HCT116 (cell line): Measurements from ENCODE around the gene PSMD10. TPM values are rescaled to one million over a fixed set of nuclear protein-coding genes. Genes with fewer than 3 reads are reported as not detected.

Source experiments
- ATAC-seq: fragments of 200-7000 bp; cut with Tn5 transposase; 2 replicates; pipeline ENCODE4 v1.9.1; 2020; ENCODE audit warnings: mild to moderate bottlenecking, moderate library complexity
- BruUV-seq: library from RNA; stranded (reverse); fragments of 400-500 nt; replicated peaks from 2 replicates; lab custom pipeline; 2021; lab: Mats Ljungman, UMichigan
- CTCF ChIA-PET: fragments of 300-600 bp; sonication (Branson Sonifier 250); formaldehyde crosslinking; loops from one replicate; lab custom pipeline; 2021; ENCODE audit warnings: antibody characterized with exemption; lab: Charles Lee
- POLR2A ChIA-PET: fragments of 300-600, 350-600 bp; sonication (Branson Sonifier 250); formaldehyde crosslinking; loops from one replicate; lab custom pipeline; 2021; ENCODE audit warnings: antibody characterized with exemption; lab: Charles Lee
- RAD21 ChIA-PET, 2 experiments: fragments of 300-600 bp; sonication (Branson Sonifier 250); formaldehyde crosslinking; loops; one replicate each; lab custom pipeline; 2023; ENCODE audit warnings: low total read pairs in 2 of 2; ENCODE audit not compliant: uncharacterized antibody in 2 of 2, unreplicated experiment in 2 of 2, low non-redundant PET in 1 of 2; lab: Charles Lee
- DNase-seq: peaks from one replicate; pipeline ENCODE4 v3.0.0-alpha.2; 2010; ENCODE audit warnings: low read depth, low spot score
- H2AFZ ChIP-seq: fragments of 200-600 bp; shearing (Covaris generic), sonication (generic); 2 replicates; pipeline ENCODE4 v1.6.1; 2017; ENCODE audit warnings: low read depth, mixed run types, mixed read lengths, antibody characterized with exemption, low read length; ENCODE audit not compliant: poor library complexity, severe bottlenecking
- H3K27ac ChIP-seq: 2 replicates; pipeline ENCODE4 v1.5.1; 2012; ENCODE audit warnings: low read depth, low read length
- H3K27me3 ChIP-seq: fragments of 200-600 bp; sonication (generic); 2 replicates; pipeline ENCODE4 v1.6.1; 2016; ENCODE audit warnings: mixed run types, low read length, mixed read lengths; ENCODE audit not compliant: insufficient read depth
- H3K36me3 ChIP-seq, 2 experiments: fragments of 200-500 bp in 1 of 2; fragments of 200-600 bp in 1 of 2; sonication (Bioruptor generic) in 1 of 2; sonication (generic) in 1 of 2; 2 replicates each; pipeline versions ENCODE4 v1.5.1 to v1.6.1; 2014 to 2016; ENCODE audit warnings: low read length in 2 of 2, inconsistent platforms in 1 of 2, mixed read lengths in 1 of 2, mixed run types in 1 of 2; ENCODE audit not compliant: insufficient read depth in 2 of 2, control insufficient read depth in 1 of 2
- H3K4me1 ChIP-seq, 2 experiments: fragments of 200-600 bp in 1 of 2; sonication (generic) in 1 of 2; 2 replicates each; pipeline versions ENCODE4 v1.5.1 to v1.6.1; 2012 to 2017; ENCODE audit warnings: low read length in 2 of 2, inconsistent platforms in 1 of 2, mild to moderate bottlenecking in 1 of 2, mixed read lengths in 1 of 2, mixed run types in 1 of 2, moderate library complexity in 1 of 2; ENCODE audit not compliant: insufficient read depth in 2 of 2, control insufficient read depth in 1 of 2
- H3K4me2 ChIP-seq: fragments of 200-600 bp; sonication (generic); 2 replicates; pipeline ENCODE4 v1.6.1; 2017; ENCODE audit warnings: mixed run types, low read length, mixed read lengths
- H3K4me3 ChIP-seq, 2 experiments: fragments of 200-600 bp in 1 of 2; sonication (generic) in 1 of 2; replicated peaks in 1 of 2; 2 replicates each; pipeline ENCODE4 v1.5.1; 2011 to 2016; ENCODE audit warnings: low read length in 2 of 2, control low read depth in 1 of 2, low read depth in 1 of 2, mild to moderate bottlenecking in 1 of 2, mixed read lengths in 1 of 2, mixed run types in 1 of 2
- H3K79me2 ChIP-seq: fragments of 200-600 bp; sonication (generic); 2 replicates; pipeline ENCODE4 v1.6.1; 2017; ENCODE audit warnings: mild to moderate bottlenecking, mixed run types, low read length, moderate library complexity, mixed read lengths; ENCODE audit not compliant: insufficient read depth
- H3K9ac ChIP-seq: fragments of 200-600 bp; sonication (generic); 2 replicates; pipeline ENCODE4 v1.6.1; 2016; ENCODE audit warnings: low read length, mixed read lengths
- H3K9me2 ChIP-seq: fragments of 200-600 bp; sonication (generic), shearing (Covaris generic); 2 replicates; pipeline ENCODE4 v1.6.1; 2017; ENCODE audit warnings: mixed run types, mild to moderate bottlenecking, moderate library complexity; ENCODE audit not compliant: insufficient read depth
- H3K9me3 ChIP-seq, 2 experiments: fragments of 200-500 bp in 1 of 2; fragments of 200-600 bp in 1 of 2; sonication (Bioruptor generic) in 1 of 2; sonication (generic) in 1 of 2; 2 replicates each; pipeline ENCODE4 v1.6.1; 2014 to 2017; ENCODE audit warnings: low read length in 2 of 2, mixed read lengths in 2 of 2, inconsistent platforms in 1 of 2, low read depth in 1 of 2, mild to moderate bottlenecking in 1 of 2, mixed run types in 1 of 2, moderate library complexity in 1 of 2; ENCODE audit not compliant: control insufficient read depth in 1 of 2, insufficient read depth in 1 of 2
- H4K20me1 ChIP-seq: fragments of 200-600 bp; sonication (generic), shearing (Covaris generic); 2 replicates; pipeline ENCODE4 v1.6.1; 2017; ENCODE audit warnings: mixed run types, mild to moderate bottlenecking, moderate library complexity; ENCODE audit not compliant: insufficient read depth
- CBX3 ChIP-seq: IDR thresholded peaks from 2 replicates; pipeline ENCODE4 v1.6.1; 2012; ENCODE audit warnings: low read depth
- EGR1 ChIP-seq: IDR thresholded peaks from 2 replicates; pipeline ENCODE4 v1.6.1; 2012; ENCODE audit warnings: low read depth
- EZH2phosphoT487 ChIP-seq: fragments of 200-600 bp; IDR thresholded peaks from 2 replicates; pipeline ENCODE4 v1.6.1; 2018; ENCODE audit warnings: antibody characterized with exemption, borderline replicate concordance
- POLR2A ChIP-seq: IDR thresholded peaks from 2 replicates; pipeline ENCODE4 v1.7.0; 2011; ENCODE audit warnings: borderline replicate concordance; ENCODE audit not compliant: insufficient read depth, insufficient read length; ENCODE audit errors: extremely low read depth
- RAD21 ChIP-seq: IDR thresholded peaks from 2 replicates; pipeline ENCODE4 v1.6.1; 2012; ENCODE audit warnings: low read depth, mild to moderate bottlenecking
- SP1 ChIP-seq: IDR thresholded peaks from 2 replicates; pipeline ENCODE4 v1.6.1; 2012; ENCODE audit warnings: low read depth
- YY1 ChIP-seq: IDR thresholded peaks from 2 replicates; pipeline ENCODE4 v1.6.1; 2011; ENCODE audit warnings: low read length, low read depth, moderate library complexity, mild to moderate bottlenecking; ENCODE audit not compliant: insufficient replicate concordance; ENCODE audit errors: extremely low read depth
- intact Hi-C: fragments of 100-400 bp; cut with micrococcal nuclease; formaldehyde crosslinking; loops from 2 replicates; pipeline ENCODE4 v1.10.0; 2022
- total RNA-seq: library from RNA; stranded (reverse); gene quantifications from one replicate; pipeline ENCODE4 v1.2.1, GENCODE V29; 2021; ENCODE audit not compliant: unreplicated experiment
- TF ChIP-seq, protein P1 (sequence below): IDR thresholded peaks from 2 replicates; pipeline ENCODE4 v1.6.1; 2012; ENCODE audit warnings: low read depth

The PSMD10 gene
- total RNA-seq, 1 experiment from 2014 or later, result 55.5 TPM

DNA sequence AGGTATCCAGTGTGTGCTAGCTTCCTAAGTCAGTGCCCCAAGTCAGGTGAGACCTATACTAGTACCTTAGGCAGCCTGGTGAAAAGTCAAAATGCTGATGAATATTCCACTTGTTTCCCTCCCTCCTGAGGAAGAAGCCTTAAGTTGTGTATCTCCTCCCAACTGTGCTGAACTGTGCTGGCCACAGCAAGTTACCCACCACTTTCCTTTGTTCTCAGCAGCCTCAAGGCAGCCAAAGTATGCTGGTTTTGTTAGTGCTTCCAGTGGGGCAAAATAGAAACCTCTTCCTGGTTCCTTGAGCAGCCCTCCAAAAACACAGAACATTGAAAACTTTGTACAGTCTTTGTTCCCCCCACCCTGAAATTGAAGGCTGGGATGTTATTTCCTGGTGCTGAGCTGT is 14.1 kb upstream of the PSMD10 start:
- H3K9ac ChIP-seq, result no peak overlapping the region
- ChIA-PET RAD21 (no interaction called here), CTCF (no interaction called here), POLR2A (no interaction called here)
- no peaks in the 10 kb centered on the region for H4K20me1 ChIP-seq
- H3K9me3 ChIP-seq, result no peaks in the 10 kb centered on the region
- no peak for DNase-seq
- H3K4me2 ChIP-seq, result no peak overlapping the region
- H3K79me2 ChIP-seq, result no peaks in the 10 kb centered on the region
- H3K36me3 ChIP-seq, result no peaks in the 10 kb centered on the region
- no peak overlapping the region for H3K4me3 ChIP-seq
- intact Hi-C loops, result no loop called here
- no peaks in the 10 kb centered on the region for H3K4me1 ChIP-seq
- ATAC-seq, result no peak
- no peak overlapping the region for H3K27ac ChIP-seq
- H2AFZ ChIP-seq, result no peak overlapping the region
- TF ChIP-seq POLR2A (no peak), YY1 (no peak), EZH2phosphoT487 (no peak), SP1 (no peak), CBX3 (no peak), RAD21 (no peak), EGR1 (no peak)
- TF ChIP-seq, protein P1, sequence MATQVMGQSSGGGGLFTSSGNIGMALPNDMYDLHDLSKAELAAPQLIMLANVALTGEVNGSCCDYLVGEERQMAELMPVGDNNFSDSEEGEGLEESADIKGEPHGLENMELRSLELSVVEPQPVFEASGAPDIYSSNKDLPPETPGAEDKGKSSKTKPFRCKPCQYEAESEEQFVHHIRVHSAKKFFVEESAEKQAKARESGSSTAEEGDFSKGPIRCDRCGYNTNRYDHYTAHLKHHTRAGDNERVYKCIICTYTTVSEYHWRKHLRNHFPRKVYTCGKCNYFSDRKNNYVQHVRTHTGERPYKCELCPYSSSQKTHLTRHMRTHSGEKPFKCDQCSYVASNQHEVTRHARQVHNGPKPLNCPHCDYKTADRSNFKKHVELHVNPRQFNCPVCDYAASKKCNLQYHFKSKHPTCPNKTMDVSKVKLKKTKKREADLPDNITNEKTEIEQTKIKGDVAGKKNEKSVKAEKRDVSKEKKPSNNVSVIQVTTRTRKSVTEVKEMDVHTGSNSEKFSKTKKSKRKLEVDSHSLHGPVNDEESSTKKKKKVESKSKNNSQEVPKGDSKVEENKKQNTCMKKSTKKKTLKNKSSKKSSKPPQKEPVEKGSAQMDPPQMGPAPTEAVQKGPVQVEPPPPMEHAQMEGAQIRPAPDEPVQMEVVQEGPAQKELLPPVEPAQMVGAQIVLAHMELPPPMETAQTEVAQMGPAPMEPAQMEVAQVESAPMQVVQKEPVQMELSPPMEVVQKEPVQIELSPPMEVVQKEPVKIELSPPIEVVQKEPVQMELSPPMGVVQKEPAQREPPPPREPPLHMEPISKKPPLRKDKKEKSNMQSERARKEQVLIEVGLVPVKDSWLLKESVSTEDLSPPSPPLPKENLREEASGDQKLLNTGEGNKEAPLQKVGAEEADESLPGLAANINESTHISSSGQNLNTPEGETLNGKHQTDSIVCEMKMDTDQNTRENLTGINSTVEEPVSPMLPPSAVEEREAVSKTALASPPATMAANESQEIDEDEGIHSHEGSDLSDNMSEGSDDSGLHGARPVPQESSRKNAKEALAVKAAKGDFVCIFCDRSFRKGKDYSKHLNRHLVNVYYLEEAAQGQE, result no peak
- H3K27me3 ChIP-seq, result no peaks in the 10 kb centered on the region
- no peaks in the 10 kb centered on the region for H3K9me2 ChIP-seq
- no TSS peak for BruUV-seq
